K562 (cell line): ENCODE measurements around the gene R3HDM1. TPM values are rescaled to one million over a fixed set of nuclear protein-coding genes. Genes with fewer than 3 reads are reported as not detected.

Experiments used
- ATAC-seq: fragments of 200-7000 bp; cut with Tn5 transposase; 3 replicates; pipeline ENCODE4 v1.9.1; 2020; ENCODE audit warnings: moderate library complexity
- BruUV-seq: library from RNA; stranded (reverse); fragments of 400-500 nt; replicated peaks from 2 replicates; lab custom pipeline; 2021; lab: Mats Ljungman, UMichigan
- CTCF ChIA-PET: fragments of 300-600 bp; formaldehyde crosslinking; extraction: SDS; loops from one replicate; lab custom pipeline; 2021; ENCODE audit warnings: low intra/inter-chr PET ratio; lab: Yijun Ruan, JAX
- POLR2A ChIA-PET: fragments of 300-600, 350-650 bp; sonication (Branson Sonifier 250); formaldehyde crosslinking; extraction: SDS; loops from one replicate; lab custom pipeline; 2021; ENCODE audit warnings: antibody characterized with exemption, inconsistent platforms; lab: Yijun Ruan, JAX
- DNase-seq, 4 experiments: peaks; one replicate each; pipeline versions ENCODE4 v3.0.0 to v3.0.0-alpha.2; 2011 to 2018; ENCODE audit warnings: low spot score in 3 of 4, mixed read lengths in 3 of 4; ENCODE audit errors: extremely low read depth in 1 of 4
- FAIRE-seq: peaks from 2 replicates; lab custom pipeline; 2011; peaks lifted over from hg19 to GRCh38; lab: Jason Lieb, UNC
- H2AFZ ChIP-seq: 2 replicates; pipeline ENCODE4 v1.6.0; 2011; ENCODE audit warnings: low read depth, low read length, control low read depth, inconsistent platforms
- H3K27ac ChIP-seq: fragments of 200-600 bp; 3 replicates; pipeline ENCODE4 v1.8.0; 2011; ENCODE audit warnings: low read depth, mild to moderate bottlenecking, control low read depth, inconsistent platforms, low read length, moderate library complexity, mixed read lengths; ENCODE audit errors: extremely low read depth
- H3K27me3 ChIP-seq, 2 experiments: fragments of 300-600 bp in 1 of 2; 2 replicates in 1 of 2; 3 replicates in 1 of 2; pipeline versions ENCODE4 v1.6.0 to v1.8.0; 2011; ENCODE audit warnings: inconsistent platforms in 2 of 2, low read length in 2 of 2, mild to moderate bottlenecking in 1 of 2, mixed read lengths in 1 of 2, moderate library complexity in 1 of 2; ENCODE audit not compliant: control insufficient read depth in 2 of 2, insufficient read depth in 2 of 2
- H3K36me3 ChIP-seq: fragments of 300-600 bp; 3 replicates; pipeline ENCODE4 v1.8.0; 2011; ENCODE audit warnings: mild to moderate bottlenecking, low read length, inconsistent platforms; ENCODE audit not compliant: control insufficient read depth, insufficient read depth
- H3K4me1 ChIP-seq, 2 experiments: fragments of 200-600 bp in 1 of 2; replicated peaks in 1 of 2; 2 replicates in 1 of 2; 3 replicates in 1 of 2; pipeline versions ENCODE4 v1.5.1 to v1.8.0; 2011; ENCODE audit warnings: inconsistent platforms in 2 of 2, low read length in 2 of 2, mild to moderate bottlenecking in 1 of 2, mixed read lengths in 1 of 2, moderate library complexity in 1 of 2; ENCODE audit not compliant: control insufficient read depth in 2 of 2, insufficient read depth in 2 of 2
- H3K4me2 ChIP-seq: 2 replicates; pipeline ENCODE4 v1.6.1; 2011; ENCODE audit warnings: low read length, control low read depth, inconsistent platforms, mixed read lengths; ENCODE audit not compliant: insufficient read depth
- H3K4me3 ChIP-seq: fragments of 200-600 bp; sonication (generic), shearing (Covaris generic); 2 replicates; pipeline ENCODE4 v1.5.1; 2016; ENCODE audit warnings: control low read depth, inconsistent platforms
- H3K79me2 ChIP-seq: fragments of 200-600 bp; 3 replicates; pipeline ENCODE4 v1.8.0; 2011; ENCODE audit warnings: low read length, inconsistent platforms; ENCODE audit not compliant: control insufficient read depth, insufficient read depth
- H3K9ac ChIP-seq, 2 experiments: 2 replicates each; pipeline versions ENCODE4 v1.6.0 to v1.6.1; 2011; ENCODE audit warnings: low read depth in 2 of 2, low read length in 2 of 2, control low read depth in 1 of 2, inconsistent platforms in 1 of 2, mild to moderate bottlenecking in 1 of 2, mixed read lengths in 1 of 2; ENCODE audit not compliant: insufficient read depth in 1 of 2
- H3K9me1 ChIP-seq: one replicate; pipeline ENCODE4 v1.6.0; 2011; ENCODE audit warnings: inconsistent platforms, mild to moderate bottlenecking, low read length, moderate library complexity; ENCODE audit not compliant: control insufficient read depth, insufficient read depth
- H3K9me3 ChIP-seq: replicated peaks from 2 replicates; pipeline ENCODE4 v1.5.1; 2011; ENCODE audit warnings: low read depth, low read length, inconsistent platforms; ENCODE audit not compliant: control insufficient read depth, insufficient read depth
- H4K20me1 ChIP-seq: replicated peaks from 2 replicates; pipeline ENCODE4 v1.6.1; 2011; ENCODE audit warnings: low read length, inconsistent platforms, mixed read lengths; ENCODE audit not compliant: control insufficient read depth, insufficient read depth
- CBFA2T2 ChIP-seq: fragments of 450-650 bp; conservative IDR thresholded peaks from 2 replicates; pipeline ENCODE4 v1.6.1; 2017; ENCODE audit warnings: mild to moderate bottlenecking
- CCNT2 ChIP-seq: IDR thresholded peaks from 2 replicates; pipeline ENCODE4 v1.6.1; 2011; ENCODE audit warnings: borderline replicate concordance, low read depth, mild to moderate bottlenecking, moderate library complexity, mixed read lengths, low read length; ENCODE audit not compliant: insufficient read length; ENCODE audit errors: extremely low read depth
- CTBP1 ChIP-seq: fragments of 450-650 bp; IDR thresholded peaks from 2 replicates; pipeline ENCODE4 v1.6.1; 2016; ENCODE audit warnings: borderline replicate concordance
- EHMT2 ChIP-seq: fragments of 450-650 bp; IDR thresholded peaks from 2 replicates; pipeline ENCODE4 v1.6.1; 2018; ENCODE audit warnings: antibody characterized with exemption
- FOXK2 ChIP-seq, 2 experiments: fragments of 450-650 bp; IDR thresholded peaks in 1 of 2; conservative IDR thresholded peaks in 1 of 2; 2 replicates each; pipeline ENCODE4 v1.6.1; 2016; ENCODE audit warnings: low read depth in 2 of 2, mild to moderate bottlenecking in 1 of 2
- FOXP1 ChIP-seq: sonication (generic); formaldehyde crosslinking; IDR thresholded peaks from 2 replicates; pipeline ENCODE4 v1.8.0; 2022; ENCODE audit warnings: mild to moderate bottlenecking, missing genetic modification reagents
- MTA1 ChIP-seq: fragments of 450-650 bp; IDR thresholded peaks from 2 replicates; pipeline ENCODE4 v1.6.1; 2017; ENCODE audit warnings: borderline replicate concordance
- NR2C1 ChIP-seq, 2 experiments: fragments of 450-650 bp; IDR thresholded peaks; 2 replicates each; pipeline ENCODE4 v1.6.1; 2017; ENCODE audit warnings: mild to moderate bottlenecking in 2 of 2, antibody characterized with exemption in 1 of 2, inconsistent platforms in 1 of 2, missing compliant biosample characterization in 1 of 2, missing genetic modification characterization in 1 of 2
- NR2C2 ChIP-seq, 2 experiments: fragments of 200-800 bp in 1 of 2; sonication (Bioruptor generic) in 1 of 2; sonication (generic) in 1 of 2; formaldehyde crosslinking in 1 of 2; IDR thresholded peaks; 2 replicates each; pipeline versions ENCODE4 v1.6.1 to v1.8.0; 2016 to 2022; ENCODE audit warnings: mild to moderate bottlenecking in 1 of 2, missing compliant biosample characterization in 1 of 2, missing genetic modification characterization in 1 of 2, missing genetic modification reagents in 1 of 2
- SAP30 ChIP-seq: fragments of 200-600 bp; sonication (generic); IDR thresholded peaks from 2 replicates; pipeline ENCODE4 v1.6.1; 2012; ENCODE audit warnings: borderline replicate concordance, low read depth, mild to moderate bottlenecking, moderate library complexity, low read length, control low read depth, inconsistent platforms; ENCODE audit not compliant: insufficient read depth, poor library complexity, severe bottlenecking
- SMARCA4 ChIP-seq: fragments of 450-650 bp; IDR thresholded peaks from 2 replicates; pipeline ENCODE4 v1.6.1; 2016
- SMARCE1 ChIP-seq: fragments of 450-650 bp; IDR thresholded peaks from 2 replicates; pipeline ENCODE4 v1.7.1; 2016; ENCODE audit warnings: mild to moderate bottlenecking
- SRF ChIP-seq, 2 experiments: fragments of 250-450, 450-650 bp in 1 of 2; sonication (Bioruptor Pico) in 1 of 2; sonication (generic) in 1 of 2; formaldehyde crosslinking; IDR thresholded peaks; 2 replicates each; pipeline versions ENCODE4 v1.5.0 to v1.5.1; 2020 to 2022; ENCODE audit warnings: mild to moderate bottlenecking in 1 of 2, missing genetic modification reagents in 1 of 2
- TAF9B ChIP-seq: fragments of 450-650 bp; IDR thresholded peaks from 2 replicates; pipeline ENCODE4 v1.6.1; 2018; ENCODE audit warnings: mild to moderate bottlenecking; ENCODE audit not compliant: partially characterized antibody
- TGIF2 ChIP-seq: sonication (generic); formaldehyde crosslinking; IDR thresholded peaks from 2 replicates; pipeline ENCODE4 v1.8.1; 2022; ENCODE audit warnings: mild to moderate bottlenecking, missing genetic modification reagents, moderate library complexity
- ZNF589 ChIP-seq: fragments of 200-800 bp; sonication (Bioruptor generic); IDR thresholded peaks from 2 replicates; pipeline ENCODE4 v1.6.1; 2016; ENCODE audit warnings: low read depth, missing genetic modification characterization, missing compliant biosample characterization
- ZNF766 ChIP-seq: fragments of 200-800 bp; sonication (Bioruptor generic); conservative IDR thresholded peaks from 2 replicates; pipeline ENCODE4 v1.6.1; 2016; ENCODE audit warnings: missing genetic modification characterization, missing compliant biosample characterization
- WGBS: fragments of 100-300 bp; shearing (Covaris generic); methylation state at CpG from one replicate; pipeline ENCODE4 v1.1.6; 2016; ENCODE audit warnings: low coverage, mixed read lengths; ENCODE audit not compliant: insufficient coverage; ENCODE audit errors: missing lambda C conversion rate; 5-methylcytosine and 5-hydroxymethylcytosine counted together
- in situ Hi-C: fragments of 300-500 bp; cut with MboI; formaldehyde crosslinking; loops from 4 replicates; pipeline ENCODE4 v1.15.0; 2018; ENCODE audit warnings: inconsistent platforms, mixed read lengths
- intact Hi-C: fragments of 100-400 bp; cut with micrococcal nuclease; formaldehyde crosslinking; loops from 2 replicates; pipeline ENCODE4 v1.14.2; 2022
- polyA plus RNA-seq, 8 experiments: library from polyadenylated mRNA; depleted of rRNA in 4 of 8; stranded (reverse) in 5 of 8; unstranded in 3 of 8; fragments of >200 nt; fragmentation: Nextera tagmentation in 2 of 8; fragmentation: Illumina TruSeq in 1 of 8; extraction: Ambion mirVana in 2 of 8; extraction: Trizol in 1 of 8; gene quantifications; 2 replicates each; pipeline versions ENCODE4 v1.2.1 to v1.2.3, GENCODE V29; 2011 to 2014; ENCODE audit warnings: inconsistent platforms in 1 of 8, missing spikeins in 1 of 8
- total RNA-seq, 7 experiments: library from RNA; depleted of rRNA in 6 of 7; stranded (reverse); fragments of >200 nt in 6 of 7; fragmentation: Illumina TruSeq in 2 of 7; extraction: Trizol in 2 of 7; gene quantifications; 2 replicates each; pipeline versions ENCODE4 v1.2.1 to v1.2.3, GENCODE V29; 2011 to 2021; ENCODE audit warnings: low replicate concordance in 1 of 7
- TF ChIP-seq, protein P1 (sequence below): sonication (generic); formaldehyde crosslinking; IDR thresholded peaks from 2 replicates; pipeline ENCODE4 v1.9.0; 2022; ENCODE audit warnings: mild to moderate bottlenecking, missing genetic modification reagents

R3HDM1 gene
- total and polyA plus RNA-seq, 9 of the 15 experiments (the other 6 are each of a cell fraction or from before 2014, with no cell fraction given): 12.4 to 89.4 (median 31.0) TPM

DNA sequence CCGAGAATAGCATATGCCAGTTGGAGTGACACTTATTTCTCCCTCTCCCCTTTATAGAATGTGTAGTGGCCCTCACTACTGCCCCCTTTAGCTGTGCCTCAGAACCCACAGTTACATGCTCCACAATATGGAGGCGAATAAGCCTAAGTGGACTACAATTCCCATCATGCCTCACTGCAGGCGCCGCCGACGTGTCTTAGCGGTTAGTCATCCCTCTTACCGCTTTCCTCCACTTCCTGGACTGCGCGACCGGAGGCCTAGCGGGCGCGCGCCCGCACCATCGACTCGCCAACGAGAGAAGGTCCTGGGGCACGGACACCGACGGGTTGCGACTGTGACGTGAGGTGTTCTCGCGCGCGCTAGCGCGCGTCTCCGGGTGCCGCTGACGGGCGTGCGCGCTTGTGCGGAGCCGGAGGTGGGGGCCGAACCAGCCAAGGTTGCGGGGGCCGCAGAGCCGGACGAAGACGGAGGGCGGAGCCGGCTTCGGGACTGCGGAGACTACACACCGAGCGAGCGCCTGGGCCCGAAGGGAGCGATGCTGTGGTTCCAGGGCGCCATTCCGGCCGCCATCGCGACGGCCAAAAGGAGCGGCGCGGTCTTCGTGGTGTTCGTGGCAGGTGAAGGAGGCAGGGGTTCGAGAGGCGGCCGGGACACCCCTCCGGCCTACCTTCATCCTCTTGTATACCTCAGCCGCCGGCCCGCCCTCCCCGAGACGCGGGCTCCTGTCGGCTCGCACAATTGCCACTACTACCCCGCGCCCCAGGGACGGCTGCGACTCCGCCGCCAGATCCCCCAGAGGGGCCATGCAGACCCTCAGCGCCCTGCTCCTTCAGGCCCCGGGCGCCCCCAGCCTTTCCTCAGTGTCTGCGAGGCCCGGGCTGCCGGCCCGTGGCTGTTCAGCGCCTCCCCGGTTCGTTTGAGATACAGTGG, 210.4 kb downstream of the R3HDM1 start, which contains the start of gene UBXN4:
TSS of gene UBXN4 (plus strand) at position 461 of the 930 bp plus-strand sequence. CDS start at position 536, 75 bp downstream.
- no peaks in the 10 kb centered on the region for H3K9me1 ChIP-seq
- H3K27ac ChIP-seq: peak within 1 kb of the TSS; percentile 93
- FAIRE-seq (peak; percentile 95), ATAC-seq (peak; percentile 93), DNase-seq (peak; percentile 90 to 99 (median 92))
- H3K79me2 ChIP-seq: peaks cover 50% of the 10 kb centered on the region
- peak within 1 kb of the TSS; percentile 86 for H3K4me3 ChIP-seq
- peaks cover 9% of the 10 kb centered on the region; the same call in 1 of the 2 replicates for H4K20me1 ChIP-seq
- H3K36me3 ChIP-seq: peaks cover 24% of the 10 kb centered on the region; the same call in 2 of the 3 replicates
- H3K9ac ChIP-seq: peak within 1 kb of the TSS; percentile 96 to 99
- intact Hi-C loops: loop anchor here (2.0 kb wide), 2 partner anchors 211 to 823 kb away; partner anchors contain the start of genes CCNT2, R3HDM1 and ZRANB3
- H3K9me3 ChIP-seq: no peaks in the 10 kb centered on the region
- in situ Hi-C loops: no loop called here
- peak within 1 kb of the TSS; percentile 94 for H3K4me2 ChIP-seq
- ChIA-PET POLR2A (interaction anchor here (0.6 to 1.1 kb wide), 5 partner anchors 11 to 610 kb away, joined by 3 to 4 read pairs (median 3); no protein-coding TSS in a partner anchor), CTCF (interaction anchor here (0.6 kb wide), 1 partner anchor 58 kb away, joined by 4 read pairs; no protein-coding TSS in a partner anchor)
- WGBS: under 1% methylated on average over 93 of the region's 93 CpGs
- peaks cover 8 to 10% of the 10 kb centered on the region in 2 experiments; a peak in 3 of 5 replicates for H3K4me1 ChIP-seq
- no TSS peak for BruUV-seq
- no peaks in the 10 kb centered on the region for H3K27me3 ChIP-seq
- peak within 1 kb of the TSS; percentile 95 for H2AFZ ChIP-seq
- TF ChIP-seq MTA1: peak; percentile 76
- TF ChIP-seq NR2C1 (IDR thresholded peaks at IDR 0.05): no peak
- peak; percentile 43; the same call in 1 of the 2 replicates for TF ChIP-seq NR2C1 (tag; IDR thresholded peaks at IDR 0.05)
- TF ChIP-seq CTBP1: peak; percentile 98
- TF ChIP-seq SAP30: peak; percentile 20
- TF ChIP-seq TGIF2 (CRISPR knock-in tag): peak; percentile 82; the same call in 1 of the 2 replicates
- TF ChIP-seq, protein P1, sequence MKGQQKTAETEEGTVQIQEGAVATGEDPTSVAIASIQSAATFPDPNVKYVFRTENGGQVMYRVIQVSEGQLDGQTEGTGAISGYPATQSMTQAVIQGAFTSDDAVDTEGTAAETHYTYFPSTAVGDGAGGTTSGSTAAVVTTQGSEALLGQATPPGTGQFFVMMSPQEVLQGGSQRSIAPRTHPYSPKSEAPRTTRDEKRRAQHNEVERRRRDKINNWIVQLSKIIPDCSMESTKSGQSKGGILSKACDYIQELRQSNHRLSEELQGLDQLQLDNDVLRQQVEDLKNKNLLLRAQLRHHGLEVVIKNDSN (CRISPR knock-in tag): peak; percentile 34; the same call in 1 of the 2 replicates
- peak; percentile 85 for TF ChIP-seq FOXP1 (CRISPR knock-in tag)
- TF ChIP-seq SMARCE1: no peak
- no peak for TF ChIP-seq NR2C2 (CRISPR knock-in tag; IDR thresholded peaks at IDR 0.05)
- no peak for TF ChIP-seq NR2C2 (tag; IDR thresholded peaks at IDR 0.05)
- TF ChIP-seq CCNT2: peak; percentile 69
- TF ChIP-seq ZNF589 (CRISPR knock-in tag): 0 out of 2 replicates have a peak, but pooled peaks have one; percentile 11
- peak in 1 of 2 experiments; percentile 30; a peak in 1 of 4 replicates for TF ChIP-seq SRF (CRISPR knock-in tag; IDR thresholded peaks at IDR 0.05)
- TF ChIP-seq ZNF766 (CRISPR knock-in tag): 0 out of 2 replicates have a peak, but pooled peaks have one; percentile 39
- peak; percentile 92 for TF ChIP-seq EHMT2
- peak in 1 of 2 experiments; percentile 43; a peak in 1 of 4 replicates for TF ChIP-seq FOXK2 (conservative IDR thresholded peaks at IDR 0.05 in 1 of 2, IDR thresholded peaks at IDR 0.05 in 1 of 2; ENCODE audit: low read depth in 2 of 2)
- peak; percentile 41 for TF ChIP-seq TAF9B
- TF ChIP-seq SMARCA4: 0 out of 2 replicates have a peak, but pooled peaks have one; percentile 33
- TF ChIP-seq CBFA2T2: no peak
